Calu3 (cell line): ENCODE measurements around the gene TRAF3. TPM values are rescaled to one million over a fixed set of nuclear protein-coding genes. Genes with fewer than 3 reads are reported as not detected.

Source experiments
- BruUV-seq: library from RNA; stranded (reverse); fragments of 400-500 nt; replicated peaks from 2 replicates; lab custom pipeline; 2021; lab: Mats Ljungman, UMichigan
- CTCF ChIA-PET: fragments of 300-600 bp; sonication (Branson Sonifier 250); formaldehyde crosslinking; loops from one replicate; lab custom pipeline; 2022; ENCODE audit warnings: antibody characterized with exemption; lab: Charles Lee
- DNase-seq: peaks from one replicate; pipeline ENCODE4 v3.0.0; 2022
- H3K27ac Mint-ChIP-seq: one replicate; pipeline ENCODE4 v1.8.0; 2022; ENCODE audit warnings: mixed read lengths; ENCODE audit not compliant: unreplicated experiment
- H3K27me3 Mint-ChIP-seq: one replicate; pipeline ENCODE4 v1.8.0; 2022; ENCODE audit warnings: mixed read lengths; ENCODE audit not compliant: unreplicated experiment
- H3K36me3 Mint-ChIP-seq: one replicate; pipeline ENCODE4 v1.8.0; 2022; ENCODE audit warnings: mild to moderate bottlenecking, moderate library complexity, mixed read lengths; ENCODE audit not compliant: insufficient read depth, unreplicated experiment
- H3K4me1 Mint-ChIP-seq: one replicate; pipeline ENCODE4 v1.8.0; 2022; ENCODE audit warnings: mild to moderate bottlenecking, low read depth, mixed read lengths; ENCODE audit not compliant: unreplicated experiment
- H3K4me3 Mint-ChIP-seq: one replicate; pipeline ENCODE4 v1.8.0; 2022; ENCODE audit warnings: mild to moderate bottlenecking, low read depth, moderate library complexity, mixed read lengths; ENCODE audit not compliant: unreplicated experiment
- H3K9me3 Mint-ChIP-seq: one replicate; pipeline ENCODE4 v1.8.0; 2022; ENCODE audit warnings: low read depth, mixed read lengths; ENCODE audit not compliant: unreplicated experiment
- intact Hi-C: fragments of 100-400 bp; cut with micrococcal nuclease; formaldehyde crosslinking; loops from one replicate; pipeline ENCODE4 v1.10.0; 2022; ENCODE audit not compliant: unreplicated experiment
- total RNA-seq: library from RNA; stranded (reverse); gene quantifications from 2 replicates; pipeline ENCODE4 v1.2.3, GENCODE V29; 2022
- TF ChIP-seq, protein P1 (sequence below): fragments of 200-600 bp; IDR thresholded peaks from one replicate; pipeline ENCODE4 v1.8.0; 2022; ENCODE audit warnings: antibody characterized with exemption; ENCODE audit not compliant: unreplicated experiment

The TRAF3 gene
- total RNA-seq, 1 experiment from 2014 or later, result 24.2 TPM

DNA sequence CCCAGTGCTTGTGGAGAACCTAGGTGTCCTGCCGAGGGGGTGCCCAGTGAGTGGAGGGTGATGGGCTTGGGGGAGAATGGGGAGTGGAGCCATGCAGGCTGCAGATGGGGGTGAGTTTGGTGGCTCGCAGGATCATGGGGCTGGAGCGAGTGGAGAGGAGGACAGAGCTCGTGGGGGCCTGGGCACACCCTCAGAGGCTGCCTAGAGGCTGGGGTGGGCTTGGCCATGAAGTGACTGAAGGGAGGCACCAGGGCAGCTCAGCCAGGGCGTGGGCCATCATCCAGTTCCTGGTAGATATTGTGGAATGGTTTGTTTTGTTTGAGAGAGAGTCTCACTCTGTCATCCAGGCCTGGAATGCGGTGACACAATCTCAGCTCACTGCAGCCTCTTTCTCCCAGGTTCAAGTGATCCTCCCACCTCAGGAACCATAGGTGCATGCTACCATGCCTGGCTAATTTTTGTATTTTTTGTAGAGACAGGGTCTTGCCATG, 101.8 kb downstream of the TRAF3 start:
- no peaks in the 10 kb centered on the region for H3K9me3 Mint-ChIP-seq
- intact Hi-C loops, result no loop called here
- H3K36me3 Mint-ChIP-seq, result peaks cover 9% of the 10 kb centered on the region
- no peaks in the 10 kb centered on the region for H3K4me1 Mint-ChIP-seq
- H3K27me3 Mint-ChIP-seq, result no peaks in the 10 kb centered on the region
- TF ChIP-seq, protein P1, sequence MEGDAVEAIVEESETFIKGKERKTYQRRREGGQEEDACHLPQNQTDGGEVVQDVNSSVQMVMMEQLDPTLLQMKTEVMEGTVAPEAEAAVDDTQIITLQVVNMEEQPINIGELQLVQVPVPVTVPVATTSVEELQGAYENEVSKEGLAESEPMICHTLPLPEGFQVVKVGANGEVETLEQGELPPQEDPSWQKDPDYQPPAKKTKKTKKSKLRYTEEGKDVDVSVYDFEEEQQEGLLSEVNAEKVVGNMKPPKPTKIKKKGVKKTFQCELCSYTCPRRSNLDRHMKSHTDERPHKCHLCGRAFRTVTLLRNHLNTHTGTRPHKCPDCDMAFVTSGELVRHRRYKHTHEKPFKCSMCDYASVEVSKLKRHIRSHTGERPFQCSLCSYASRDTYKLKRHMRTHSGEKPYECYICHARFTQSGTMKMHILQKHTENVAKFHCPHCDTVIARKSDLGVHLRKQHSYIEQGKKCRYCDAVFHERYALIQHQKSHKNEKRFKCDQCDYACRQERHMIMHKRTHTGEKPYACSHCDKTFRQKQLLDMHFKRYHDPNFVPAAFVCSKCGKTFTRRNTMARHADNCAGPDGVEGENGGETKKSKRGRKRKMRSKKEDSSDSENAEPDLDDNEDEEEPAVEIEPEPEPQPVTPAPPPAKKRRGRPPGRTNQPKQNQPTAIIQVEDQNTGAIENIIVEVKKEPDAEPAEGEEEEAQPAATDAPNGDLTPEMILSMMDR, result peak; percentile 18
- no peak overlapping the region for H3K27ac Mint-ChIP-seq
- DNase-seq, result no peak
- CTCF ChIA-PET, result interaction anchor here (0.5 to 0.6 kb wide), 2 partner anchors 171 to 186 kb away, joined by 3 to 4 read pairs; no protein-coding TSS in a partner anchor
- no peak overlapping the region for H3K4me3 Mint-ChIP-seq
- no TSS peak for BruUV-seq

- Mint-ChIP-seq H3K27ac (no peak overlapping the region), H3K4me1 (no peaks in the 10 kb centered on the region), H3K27me3 (no peaks in the 10 kb centered on the region), H3K9me3 (no peaks in the 10 kb centered on the region), H3K36me3 (peaks cover 9% of the 10 kb centered on the region), H3K4me3 (no peak overlapping the region)
- CTCF ChIA-PET, result no interaction called here
- no peak for DNase-seq
- TF ChIP-seq, protein P1, result no peak
- BruUV-seq, result no TSS peak
- intact Hi-C loops, result no loop called here
Observed at GRCh38 chr14:102882226-102882906, 105.1 kb downstream of the TRAF3 start.

DNA sequence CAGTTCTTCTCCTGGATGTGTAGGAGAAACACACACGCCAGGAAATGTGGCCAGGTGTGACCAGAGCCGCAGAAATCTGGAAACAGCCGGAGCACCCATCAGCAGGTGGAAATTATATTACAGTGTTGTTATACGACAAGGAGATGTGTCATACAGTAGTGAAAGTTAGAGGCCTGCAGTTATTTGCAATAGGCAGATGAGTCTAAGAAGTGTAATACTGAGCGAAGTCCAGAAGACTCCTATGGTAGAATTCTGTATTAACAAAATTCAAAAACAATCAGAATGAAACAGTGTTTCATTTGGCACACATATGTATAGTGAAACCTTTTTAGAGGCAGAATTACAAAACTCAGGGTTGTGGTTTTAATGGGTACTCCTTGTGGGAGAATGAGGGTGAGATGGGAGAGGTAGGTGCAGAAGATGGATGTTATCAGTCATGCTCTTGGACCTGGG, 105.9 kb downstream of the TRAF3 start:
- no peak overlapping the region for H3K27ac Mint-ChIP-seq
- no peaks in the 10 kb centered on the region for H3K27me3 Mint-ChIP-seq
- TF ChIP-seq, protein P1, result no peak
- H3K4me1 Mint-ChIP-seq, result no peaks in the 10 kb centered on the region
- intact Hi-C loops, result no loop called here
- H3K9me3 Mint-ChIP-seq, result no peaks in the 10 kb centered on the region
- CTCF ChIA-PET, result no interaction called here
- no TSS peak for BruUV-seq
- DNase-seq, result no peak
- peaks cover 9% of the 10 kb centered on the region for H3K36me3 Mint-ChIP-seq
- no peak overlapping the region for H3K4me3 Mint-ChIP-seq

DNA sequence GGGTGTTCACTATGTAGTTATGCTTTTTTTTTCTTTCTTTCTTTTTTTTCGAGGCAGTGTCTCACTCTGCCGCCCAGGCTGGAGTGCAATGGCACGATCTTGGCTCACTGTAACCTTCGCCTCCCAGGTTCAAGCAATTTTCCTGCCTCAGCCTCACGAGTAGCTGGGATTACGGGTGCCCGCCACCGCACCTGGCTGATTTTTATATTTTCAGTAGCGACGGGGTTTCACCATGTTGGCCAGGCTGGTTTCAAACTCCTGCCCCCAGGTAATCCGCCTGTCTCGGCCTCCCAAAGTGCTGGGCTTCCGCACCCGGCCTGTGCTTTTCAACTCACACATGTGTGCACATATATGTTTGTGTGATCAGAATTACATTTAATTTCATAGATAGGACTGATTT, 106.3 kb downstream of the TRAF3 start:
- BruUV-seq, result no TSS peak

More for the DNA sequence above, 106.3 kb downstream of the TRAF3 start:
- H3K9me3 Mint-ChIP-seq, result no peaks in the 10 kb centered on the region
- H3K36me3 Mint-ChIP-seq, result peaks cover 9% of the 10 kb centered on the region
- intact Hi-C loops, result no loop called here
- no peaks in the 10 kb centered on the region for H3K27me3 Mint-ChIP-seq
- no peak for DNase-seq
- H3K4me1 Mint-ChIP-seq, result no peaks in the 10 kb centered on the region
- TF ChIP-seq, protein P1, result no peak
- no peak overlapping the region for H3K4me3 Mint-ChIP-seq
- H3K27ac Mint-ChIP-seq, result no peak overlapping the region
- CTCF ChIA-PET, result no interaction called here
